NOMO-1 treated with dmso at 0.1 percent for 144 hours (cell line): Measurements from ENCODE around the gene FBXO7.

Source experiments
- DNase-seq: peaks from one replicate; lab custom pipeline; 2025; ENCODE audit not compliant: unreplicated experiment; lab: John Stamatoyannopoulos, UW

FBXO7 gene

DNA sequence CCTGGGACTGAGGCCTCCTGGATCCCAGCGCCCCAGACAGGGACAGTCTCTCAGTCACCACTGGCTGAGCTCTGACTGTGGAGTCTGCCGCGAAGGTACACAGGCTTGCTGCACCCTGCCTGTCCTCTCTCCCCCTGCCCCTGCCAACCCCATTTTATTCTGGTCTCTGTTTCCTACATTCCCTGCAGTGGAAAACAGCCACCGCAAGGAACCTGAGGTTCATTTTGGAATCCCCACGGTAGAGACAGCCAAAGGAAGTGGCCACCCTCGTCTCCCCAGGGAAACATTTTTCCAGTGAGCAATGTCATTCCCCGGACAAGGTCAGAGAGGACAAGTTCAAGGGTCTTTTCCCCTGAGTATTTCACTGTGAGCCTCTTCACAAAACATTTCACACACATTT lies 56.6 kb downstream of the FBXO7 start:
- DNase-seq = no peak

DNA sequence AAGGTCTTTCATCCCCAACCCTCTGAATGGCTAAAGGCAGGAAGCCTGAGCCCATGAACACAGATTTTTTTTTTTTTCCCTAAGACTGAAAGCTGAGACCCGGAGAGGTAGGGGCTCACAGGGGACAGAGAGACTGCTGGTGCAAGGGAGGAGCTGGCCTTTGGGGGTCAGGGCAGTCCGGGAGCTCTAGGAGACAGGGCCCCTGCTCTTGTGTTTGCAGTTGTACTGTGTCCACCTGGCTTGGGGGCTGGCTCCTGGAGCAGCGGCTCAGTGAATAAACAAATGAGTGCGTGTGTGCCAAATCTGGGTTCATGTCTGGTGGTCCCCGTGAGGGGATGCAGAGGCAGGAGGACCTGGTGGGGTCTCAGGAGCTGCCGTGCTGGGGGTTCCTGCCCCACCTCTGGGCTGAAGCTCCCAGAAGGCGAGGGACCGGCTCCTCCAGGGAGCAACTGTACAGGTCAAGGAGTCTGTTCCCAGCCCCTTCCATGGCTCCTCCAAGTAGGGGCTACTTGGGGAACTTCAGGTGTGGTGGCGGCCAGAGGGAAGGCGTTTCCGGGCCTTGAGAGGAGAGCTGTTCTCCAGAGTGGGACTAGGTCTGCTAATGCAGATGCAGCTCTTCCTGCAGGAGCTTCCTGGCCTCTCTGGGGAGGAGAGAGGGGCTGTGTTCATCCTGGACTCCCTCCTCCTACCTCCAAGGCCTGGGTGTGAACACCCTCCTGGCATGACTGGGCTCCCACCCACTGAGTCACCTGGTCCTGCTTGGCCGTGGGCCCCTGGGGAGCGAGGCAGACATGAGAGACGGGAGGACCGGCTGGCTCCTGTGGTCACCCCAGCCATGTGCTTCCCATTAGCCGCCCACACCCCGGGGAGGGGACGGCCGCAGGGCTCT lies 57.6 kb downstream of the FBXO7 start:
- no peak for DNase-seq

DNA sequence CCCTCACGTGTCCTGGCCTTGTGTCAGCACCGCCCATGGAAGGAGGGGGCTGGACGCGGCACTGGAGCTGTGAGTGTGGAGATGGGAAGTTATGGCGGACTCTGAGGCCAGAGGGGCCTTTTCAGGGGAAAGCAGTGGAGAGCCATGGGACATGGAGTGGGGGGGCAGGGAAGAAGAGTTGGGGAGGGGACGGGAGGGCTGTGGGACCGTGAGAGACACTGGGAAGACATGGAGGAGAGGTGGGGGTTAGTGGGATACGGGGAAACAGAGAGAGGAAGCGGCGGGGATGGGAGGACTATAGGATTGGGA lies 58.2 kb downstream of the FBXO7 start:
- no peak for DNase-seq

DNA sequence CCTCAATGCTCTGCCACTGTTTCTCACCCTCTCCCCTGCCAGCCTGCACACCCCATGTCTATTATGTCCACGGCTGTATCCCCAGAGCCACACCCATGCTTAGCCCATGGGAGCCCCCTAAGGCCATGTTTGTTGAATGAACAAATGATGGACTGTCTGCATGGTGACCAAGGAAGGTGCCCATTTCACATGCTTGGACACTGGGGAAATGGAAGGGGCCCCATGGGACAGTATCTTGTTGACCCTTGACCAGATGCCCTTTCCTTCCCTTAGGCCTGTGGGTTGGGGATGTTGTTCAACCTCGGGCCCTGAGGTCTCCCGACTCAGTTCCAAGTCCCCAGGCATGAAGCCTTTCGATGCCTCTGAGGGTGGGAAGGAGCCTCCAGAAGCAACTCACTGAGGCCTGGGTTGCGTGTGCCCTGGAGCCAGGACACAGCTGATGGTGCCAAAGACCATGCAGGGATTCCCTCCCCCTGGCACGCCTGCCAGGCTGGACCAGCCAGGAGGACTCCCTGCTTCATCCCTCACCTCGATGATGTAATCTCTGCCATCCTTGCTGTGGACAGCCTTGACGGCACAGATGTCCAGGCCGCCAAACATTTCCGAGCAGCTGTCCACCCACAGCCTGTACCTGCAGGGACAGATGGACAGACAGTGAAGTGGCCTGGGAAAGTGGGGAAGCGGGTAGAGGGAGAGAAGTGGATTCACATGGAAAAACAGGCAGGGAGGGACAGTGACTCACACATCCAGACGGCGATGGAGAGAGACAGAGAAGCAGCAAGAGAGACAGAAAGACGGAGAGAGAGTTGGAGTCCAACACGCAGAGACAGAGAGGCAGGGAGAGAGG lies 58.9 kb downstream of the FBXO7 start:
- no peak for DNase-seq

DNA sequence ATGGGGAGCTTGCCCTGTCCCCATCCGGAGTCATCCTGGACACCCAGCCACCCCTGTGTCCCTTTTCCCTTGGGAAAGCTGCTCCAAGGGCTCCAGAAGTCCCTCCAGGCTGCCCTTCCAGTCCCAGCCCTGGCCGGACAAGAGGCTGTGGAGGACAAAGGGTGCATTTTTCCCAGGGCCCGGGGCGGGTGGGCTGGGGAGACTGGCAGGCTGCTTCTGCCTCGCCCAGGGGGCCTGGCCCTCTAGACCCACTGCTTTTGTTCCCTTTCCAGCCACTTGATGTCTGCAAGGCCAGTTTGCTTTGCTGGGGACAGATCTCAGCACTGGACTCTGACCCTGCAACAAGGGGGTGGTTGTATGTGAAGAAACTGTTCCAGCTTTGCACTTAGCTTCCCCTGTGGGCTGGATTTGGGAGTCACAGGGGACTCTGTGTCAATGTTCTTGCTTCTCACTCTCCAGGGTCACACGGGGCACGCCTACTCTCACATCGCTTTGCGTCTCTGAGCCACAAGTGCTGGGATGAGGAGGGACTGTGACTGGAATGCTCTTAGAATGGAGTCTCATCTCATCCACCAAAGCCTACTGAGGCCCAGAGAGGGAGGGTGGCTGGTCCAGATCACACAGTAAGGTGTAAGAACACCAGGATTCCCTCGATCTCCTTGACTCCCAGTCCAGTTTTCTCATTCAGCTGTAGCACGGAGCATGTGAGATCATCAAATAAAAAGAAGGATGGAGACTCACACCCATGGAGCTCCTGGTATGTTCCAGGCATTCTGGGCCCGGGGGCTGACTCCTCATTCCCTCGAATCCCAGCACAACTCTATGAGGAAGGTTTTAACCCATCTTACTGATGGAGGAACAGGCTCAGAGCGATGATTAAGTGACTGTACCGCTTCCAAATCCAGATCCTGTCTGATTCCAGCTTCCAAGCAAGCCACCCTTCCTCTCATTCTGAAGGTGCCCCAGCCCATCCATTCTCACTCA lies 59.9 kb downstream of the FBXO7 start:
- DNase-seq = no peak

DNA sequence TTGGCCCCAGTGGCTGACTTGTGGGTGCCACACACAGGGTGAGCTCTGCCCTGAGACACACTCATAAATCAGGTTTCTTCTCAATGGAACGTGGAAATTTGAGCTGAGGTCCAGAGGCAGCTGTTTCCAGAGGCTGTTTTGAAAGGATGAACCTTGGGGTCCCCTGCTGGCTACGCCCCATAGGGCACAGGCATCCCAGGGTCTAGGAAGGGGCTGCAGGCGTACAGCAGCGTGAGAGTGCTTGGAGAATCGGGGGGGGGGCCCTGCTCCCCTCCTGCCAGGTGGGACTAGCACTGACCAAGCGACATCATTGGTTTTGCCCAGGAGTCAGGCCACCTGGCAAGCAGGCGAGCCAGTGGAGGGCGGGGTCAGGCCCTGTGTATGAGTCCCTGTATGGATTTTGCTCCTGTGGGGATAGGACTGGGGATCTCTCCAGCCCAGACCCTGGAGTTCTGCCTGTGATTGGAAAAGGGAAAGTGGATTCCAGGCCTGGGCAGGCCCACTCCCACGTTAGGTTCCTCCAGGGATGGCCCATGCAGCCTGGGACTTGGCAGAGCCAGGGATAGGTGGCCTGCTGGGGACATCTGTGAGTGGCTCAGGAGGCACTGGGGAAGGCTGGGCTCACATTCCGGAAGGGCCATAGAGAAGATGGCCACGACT lies 61.0 kb downstream of the FBXO7 start:
- no peak for DNase-seq

DNA sequence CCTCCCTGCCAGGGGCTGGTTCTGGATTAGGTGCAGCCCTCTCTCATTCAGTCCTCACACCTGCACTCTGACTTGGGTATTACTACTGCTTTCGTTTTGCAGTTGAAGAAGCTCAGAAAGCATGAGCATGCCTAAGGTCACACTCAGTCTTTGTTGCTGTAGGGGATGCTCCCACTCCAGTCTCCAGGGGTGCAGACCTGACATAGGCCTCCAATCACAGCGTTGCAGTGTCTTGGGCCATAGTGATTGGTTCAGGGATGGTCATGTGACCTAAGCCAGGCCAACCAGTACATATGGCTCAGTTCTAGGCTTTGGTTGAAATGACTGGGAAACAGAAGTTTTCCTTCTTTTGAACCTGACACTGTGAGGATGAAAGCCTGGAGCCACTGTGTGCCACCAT lies 61.7 kb downstream of the FBXO7 start:
- no peak for DNase-seq

DNA sequence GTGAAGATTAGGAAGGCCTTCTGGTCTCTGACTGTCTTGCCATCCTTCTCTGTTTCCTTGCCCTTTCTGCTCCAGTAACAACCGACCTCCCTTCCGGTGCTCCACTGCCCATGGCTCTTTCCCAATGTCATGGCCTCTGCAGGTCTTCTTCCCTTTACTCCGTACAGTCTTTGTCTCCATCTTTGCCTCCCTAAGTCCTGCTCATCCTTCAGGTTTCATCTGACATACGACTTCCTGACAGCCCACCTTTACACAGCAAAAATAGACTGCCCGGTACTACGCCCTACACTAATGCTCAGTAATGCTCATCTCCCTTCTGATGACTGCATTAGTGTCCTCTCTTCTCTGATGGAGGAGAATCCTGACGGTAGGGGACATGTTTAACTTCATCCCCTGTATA lies 63.9 kb downstream of the FBXO7 start:
- no peak for DNase-seq

DNA sequence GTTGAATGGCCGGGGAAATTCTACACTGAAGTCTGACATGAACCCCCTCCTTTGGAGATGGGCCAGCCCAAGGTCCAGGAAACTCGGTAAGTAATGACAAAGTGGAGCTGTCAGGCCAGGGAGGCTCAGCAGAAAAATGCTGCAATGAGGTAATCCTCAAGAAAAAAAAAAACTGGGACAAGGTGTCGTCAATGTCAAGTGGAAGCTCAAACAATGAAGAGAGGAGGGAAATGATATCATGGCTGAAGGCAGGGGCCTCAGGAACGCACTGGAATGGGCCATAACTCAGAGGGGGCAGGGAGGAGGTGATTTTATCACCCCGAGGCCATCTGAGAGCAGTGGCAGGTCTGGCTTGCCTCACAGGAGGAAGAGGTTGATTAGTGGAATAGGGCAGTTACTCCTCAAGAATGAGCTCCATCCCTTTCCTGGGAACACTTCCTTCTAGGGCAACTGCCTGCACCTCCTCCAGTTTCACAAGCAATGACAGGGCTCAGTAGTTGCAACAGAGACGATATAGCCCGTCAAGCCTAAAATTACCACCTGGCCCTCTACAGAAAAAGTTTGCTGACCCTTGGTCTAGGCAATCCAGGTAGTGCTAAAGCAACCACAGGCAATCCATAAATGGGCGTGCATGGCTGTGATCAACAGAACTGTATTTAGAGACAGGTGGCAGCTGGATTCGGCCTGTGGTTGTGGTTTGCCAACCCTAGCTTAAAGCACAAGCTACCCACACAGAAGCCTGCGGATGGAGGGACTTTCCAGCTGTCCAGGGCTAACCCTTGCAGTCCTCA lies 65.2 kb downstream of the FBXO7 start:
- DNase-seq = no peak

DNA sequence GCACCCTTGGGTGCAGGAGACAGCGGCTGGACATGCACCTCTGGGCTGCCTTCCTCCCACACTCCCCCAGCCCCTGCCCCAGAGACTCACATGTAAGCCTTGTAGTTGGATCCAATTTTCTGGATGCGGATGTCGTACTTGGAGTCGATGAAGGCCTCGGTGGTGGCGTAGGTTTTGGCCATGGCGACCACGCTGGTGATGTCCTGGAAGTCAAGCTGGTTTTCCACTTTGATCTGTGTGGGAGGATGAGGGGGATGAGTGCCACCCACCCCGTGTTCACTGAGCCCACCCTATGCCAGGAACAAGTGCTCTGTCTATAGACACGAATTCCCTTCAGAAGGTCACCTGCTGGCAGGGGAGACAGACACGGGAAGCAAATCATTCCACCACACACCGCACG lies 66.9 kb downstream of the FBXO7 start:
- no peak for DNase-seq

DNA sequence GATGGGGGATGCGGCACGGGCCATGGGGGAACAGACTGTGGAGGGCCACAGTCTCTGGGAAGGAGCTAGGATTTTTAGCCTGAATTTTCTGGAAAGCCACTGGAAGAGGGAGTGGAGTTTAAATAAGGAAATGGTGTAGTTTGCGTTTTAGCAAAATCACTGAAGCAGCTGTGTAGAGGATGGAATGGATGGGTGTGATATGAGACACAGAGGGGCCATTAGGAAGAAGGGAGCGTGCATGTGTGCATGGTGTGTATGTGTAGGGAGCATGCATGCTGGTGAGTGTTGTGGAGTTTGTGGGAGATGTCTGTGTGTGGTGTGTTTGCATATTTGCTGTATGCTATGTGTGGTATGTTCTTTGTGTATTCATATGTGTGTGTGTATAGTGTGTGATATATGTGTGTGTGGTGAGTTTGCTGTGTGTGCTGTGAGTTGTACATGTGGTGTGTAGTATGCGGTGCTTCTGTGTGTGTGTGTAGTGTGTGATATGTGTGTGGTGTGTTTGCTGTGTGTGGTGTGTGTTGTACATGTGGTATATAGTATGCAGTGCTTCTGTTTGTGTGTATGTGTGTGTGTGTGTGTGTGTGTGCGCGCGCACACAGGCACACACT lies 67.6 kb downstream of the FBXO7 start:
- no peak for DNase-seq

DNA sequence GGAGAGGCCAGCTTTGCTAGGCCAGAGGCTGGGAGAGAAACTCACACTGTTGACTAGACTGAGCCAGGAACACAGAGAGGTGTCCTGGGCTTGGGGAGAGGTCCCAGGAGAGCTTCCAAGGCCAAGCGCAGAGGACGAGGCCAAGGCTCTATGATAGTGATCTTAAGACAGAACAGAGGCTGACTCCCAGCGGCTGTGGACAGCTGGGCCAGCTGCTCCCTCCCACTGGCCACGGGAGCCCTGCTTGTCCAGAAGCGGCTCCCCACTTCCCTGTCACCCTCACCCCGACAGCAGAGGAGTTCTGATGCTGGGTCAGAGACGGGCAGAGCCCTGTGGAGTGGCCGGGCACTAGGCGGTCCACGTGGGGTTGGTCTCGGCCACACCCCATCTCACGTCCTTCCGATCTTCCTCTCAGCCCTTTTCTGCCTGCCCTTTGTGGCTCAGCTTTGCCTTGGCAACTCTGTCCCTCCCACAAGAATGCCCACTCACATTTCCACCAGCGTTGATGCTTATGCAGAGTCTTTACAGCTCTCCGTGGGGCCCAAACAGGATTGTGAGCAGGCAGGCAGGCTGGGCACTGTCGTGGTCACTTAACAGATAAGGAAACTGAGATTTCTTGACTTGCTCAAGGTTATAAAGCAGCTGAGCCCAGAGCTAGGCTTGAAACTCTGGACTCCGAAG lies 68.2 kb downstream of the FBXO7 start:
- no peak for DNase-seq

DNA sequence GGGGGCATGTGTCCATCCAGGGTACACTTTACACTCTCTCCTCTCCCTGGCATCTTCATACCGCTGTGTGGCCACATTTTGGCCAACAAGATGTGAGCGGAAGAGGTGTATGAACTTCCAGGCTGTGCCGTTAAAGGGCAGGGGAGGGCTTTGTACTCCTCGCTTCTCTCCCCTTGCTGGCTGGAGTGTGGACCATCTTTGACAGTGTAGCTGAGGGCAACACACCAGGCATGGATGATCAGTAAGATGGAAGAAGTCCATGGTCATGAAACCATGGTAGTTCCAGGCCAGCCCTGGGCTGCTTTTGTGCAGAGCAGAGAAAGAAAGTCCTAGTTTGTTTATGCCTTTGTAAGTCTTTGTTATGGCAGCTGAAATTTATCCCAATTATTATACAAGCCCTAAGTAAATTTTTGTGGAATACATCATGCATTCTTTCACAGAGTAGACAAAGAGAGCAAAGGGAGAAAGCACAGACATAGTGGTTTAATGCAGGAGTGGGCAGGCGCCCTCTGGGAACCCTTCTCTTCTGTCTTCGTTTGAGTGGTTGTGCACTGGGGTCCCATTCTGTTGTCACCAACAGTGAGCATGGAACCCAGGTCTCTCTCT lies 70.4 kb downstream of the FBXO7 start:
- no peak for DNase-seq

DNA sequence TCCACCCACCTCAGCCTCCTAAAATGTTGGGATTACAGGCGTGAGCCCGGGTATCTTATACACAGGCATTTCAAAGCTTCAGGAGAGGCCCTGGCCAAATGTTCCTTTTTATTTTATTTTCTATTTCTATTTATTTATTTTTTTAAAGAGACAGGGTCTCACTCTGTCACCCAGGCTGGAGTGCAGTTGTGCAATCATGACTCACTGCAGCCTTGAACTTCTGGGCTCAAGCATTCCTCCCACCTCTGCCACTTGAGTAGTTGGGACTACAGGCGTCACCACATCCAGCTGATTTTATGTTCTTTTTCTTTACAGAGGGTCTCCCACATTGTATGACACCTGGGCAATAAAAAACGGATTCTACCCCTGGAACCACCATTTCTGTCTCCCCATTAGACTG lies 71.2 kb downstream of the FBXO7 start:
- DNase-seq = no peak

DNA sequence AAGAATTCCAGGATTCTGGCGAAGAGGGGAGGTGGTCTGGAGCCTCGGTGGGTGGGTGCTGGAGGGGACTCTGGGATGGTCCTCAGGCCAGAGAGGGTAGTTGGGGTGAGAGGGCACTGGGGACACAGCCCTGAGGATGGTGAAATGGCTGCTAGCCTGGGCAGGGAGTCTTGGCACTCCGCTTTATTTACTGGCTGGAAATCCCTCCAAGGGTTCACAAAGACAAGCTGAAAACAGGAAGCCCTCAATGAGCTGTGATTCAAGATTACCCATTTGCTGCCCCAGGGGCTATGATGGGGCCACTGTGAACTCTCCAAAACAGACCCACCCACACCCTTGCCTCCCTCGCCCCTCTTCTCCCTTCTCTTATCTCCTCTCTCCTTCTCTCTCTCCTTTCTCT lies 71.9 kb downstream of the FBXO7 start:
- no peak for DNase-seq

DNA sequence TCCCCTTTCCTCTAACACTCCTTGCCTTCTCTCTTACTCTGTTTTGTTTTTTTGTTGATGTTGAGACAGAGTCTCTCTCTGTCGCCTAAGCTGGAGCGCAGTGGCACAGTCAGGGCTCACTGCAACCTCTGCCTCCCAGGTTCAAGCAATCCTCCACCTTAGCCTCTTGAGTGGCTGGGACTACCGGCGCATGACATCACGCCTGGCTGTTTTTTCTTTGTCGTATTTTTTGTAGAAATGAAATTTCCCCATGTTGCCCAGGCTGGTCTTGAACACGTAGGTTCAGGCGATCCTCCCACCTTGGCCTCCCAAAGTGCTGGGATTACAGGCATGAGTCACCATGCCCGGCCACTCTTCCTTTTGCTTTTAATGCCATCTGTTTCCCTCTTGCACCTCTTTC lies 72.3 kb downstream of the FBXO7 start:
- DNase-seq = no peak

DNA sequence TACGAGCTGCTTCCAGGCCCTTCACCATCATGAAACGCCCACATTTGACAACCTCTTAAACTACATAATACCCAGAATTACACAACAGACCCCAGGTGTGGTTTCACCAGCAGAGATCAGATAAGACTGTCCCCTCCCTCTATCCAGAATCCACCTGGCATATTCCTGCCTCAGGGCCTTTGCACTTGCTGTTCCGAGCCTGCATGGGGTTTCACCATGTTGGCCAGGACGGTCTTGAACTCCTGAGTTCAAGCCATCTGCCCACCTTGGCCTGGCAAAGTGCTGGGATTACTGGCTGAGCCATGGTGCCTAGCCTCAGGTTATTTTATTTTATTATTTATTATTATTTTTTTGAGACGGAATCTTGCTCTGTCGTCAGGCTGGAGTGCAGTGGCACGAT lies 73.4 kb downstream of the FBXO7 start:
- DNase-seq = no peak
